Neuronal stem cell (in vitro differentiated cells): Measurements from ENCODE around the gene CHL1.

Source experiments
- DNase-seq: peaks from one replicate; pipeline ENCODE4 v3.0.0-alpha.2; 2013; ENCODE audit warnings: low spot score
- H2AFZ ChIP-seq: one replicate; pipeline ENCODE4 v1.6.1; 2013; ENCODE audit warnings: mild to moderate bottlenecking, low read length, inconsistent platforms
- H2AK5ac ChIP-seq: 2 replicates; pipeline ENCODE4 v1.6.1; 2013; ENCODE audit warnings: low read depth, mild to moderate bottlenecking, inconsistent platforms, low read length, moderate library complexity, mixed read lengths
- H2BK120ac ChIP-seq: 2 replicates; pipeline ENCODE4 v1.6.1; 2013; ENCODE audit warnings: low read depth, mild to moderate bottlenecking, inconsistent platforms, low read length, moderate library complexity, mixed read lengths
- H2BK12ac ChIP-seq: one replicate; pipeline ENCODE4 v1.6.1; 2013; ENCODE audit warnings: low read length, inconsistent platforms
- H2BK15ac ChIP-seq: 2 replicates; pipeline ENCODE4 v1.6.1; 2013; ENCODE audit warnings: mild to moderate bottlenecking, low read length, inconsistent platforms, mixed read lengths
- H2BK5ac ChIP-seq: one replicate; pipeline ENCODE4 v1.6.1; 2013; ENCODE audit warnings: inconsistent platforms, mild to moderate bottlenecking, low read length, moderate library complexity
- H3K14ac ChIP-seq: one replicate; pipeline ENCODE4 v1.6.1; 2013; ENCODE audit warnings: low read length, inconsistent platforms
- H3K18ac ChIP-seq: 2 replicates; pipeline ENCODE4 v1.6.1; 2013; ENCODE audit warnings: low read length, inconsistent platforms
- H3K23ac ChIP-seq: 2 replicates; pipeline ENCODE4 v1.6.1; 2013; ENCODE audit warnings: low read depth, mild to moderate bottlenecking, mixed read lengths, low read length, inconsistent platforms; ENCODE audit not compliant: poor library complexity
- H3K27ac ChIP-seq: replicated peaks from 3 replicates; pipeline ENCODE4 v1.5.1; 2013; ENCODE audit warnings: low read length, inconsistent platforms
- H3K27me3 ChIP-seq, 3 experiments: 2 replicates each; pipeline ENCODE4 v1.6.1; 2013; ENCODE audit warnings: low read length in 3 of 3, mild to moderate bottlenecking in 2 of 3, inconsistent platforms in 1 of 3, low read depth in 1 of 3, mixed read lengths in 1 of 3, moderate library complexity in 1 of 3; ENCODE audit not compliant: control insufficient read depth in 3 of 3, insufficient read depth in 3 of 3
- H3K36me3 ChIP-seq, 2 donors: replicated peaks in 1 of 2; 2 replicates each; pipeline ENCODE4 v1.6.1; 2013; ENCODE audit warnings: low read length in 2 of 2; ENCODE audit not compliant: control insufficient read depth in 2 of 2, insufficient read depth in 2 of 2
- H3K4ac ChIP-seq: 2 replicates; pipeline ENCODE4 v1.6.1; 2013; ENCODE audit warnings: inconsistent platforms, mild to moderate bottlenecking, low read length, moderate library complexity
- H3K4me1 ChIP-seq, 2 donors: 1 replicate in 1 of 2; 2 replicates in 1 of 2; pipeline ENCODE4 v1.6.1; 2013; ENCODE audit warnings: low read length in 2 of 2, low read depth in 1 of 2; ENCODE audit not compliant: control insufficient read depth in 2 of 2, insufficient read depth in 1 of 2
- H3K4me2 ChIP-seq: one replicate; pipeline ENCODE4 v1.6.1; 2013; ENCODE audit warnings: mild to moderate bottlenecking, low read length, inconsistent platforms; ENCODE audit not compliant: insufficient read depth, poor library complexity, severe bottlenecking
- H3K4me3 ChIP-seq, 2 donors: 2 replicates each; pipeline ENCODE4 v1.5.1; 2013; ENCODE audit warnings: low read length in 2 of 2, mild to moderate bottlenecking in 2 of 2, inconsistent platforms in 1 of 2, moderate library complexity in 1 of 2
- H3K79me1 ChIP-seq: one replicate; pipeline ENCODE4 v1.6.1; 2013; ENCODE audit warnings: low read depth, mild to moderate bottlenecking, inconsistent platforms, low read length, moderate library complexity
- H3K9ac ChIP-seq: one replicate; pipeline ENCODE4 v1.6.1; 2013; ENCODE audit warnings: mild to moderate bottlenecking, low read depth, low read length, inconsistent platforms; ENCODE audit not compliant: poor library complexity
- H3K9me3 ChIP-seq, 2 donors: replicated peaks in 1 of 2; 2 replicates each; pipeline versions ENCODE3 to v1.6.1; 2013; ENCODE audit warnings: low read length in 2 of 2, mild to moderate bottlenecking in 2 of 2, inconsistent platforms in 1 of 2, low read depth in 1 of 2, mixed read lengths in 1 of 2, moderate library complexity in 1 of 2; ENCODE audit not compliant: control insufficient read depth in 2 of 2, insufficient read depth in 1 of 2
- H4K8ac ChIP-seq: one replicate; pipeline ENCODE4 v1.6.1; 2013; ENCODE audit warnings: low read depth, mild to moderate bottlenecking, inconsistent platforms, low read length, moderate library complexity
- H4K91ac ChIP-seq: one replicate; pipeline ENCODE4 v1.6.1; 2013; ENCODE audit warnings: low read length, low read depth, mild to moderate bottlenecking, inconsistent platforms; ENCODE audit not compliant: poor library complexity
- WGBS, 2 donors: extraction: QIAGEN DNeasy Blood & Tissue Kit; methylation state at CpG; one replicate each; pipeline ENCODE4 v1.1.7; 2013; ENCODE audit warnings: missing lambda C conversion rate in 2 of 2, mixed read lengths in 1 of 2; ENCODE audit not compliant: insufficient read length in 2 of 2, insufficient replicate concordance in 1 of 2; ENCODE audit errors: extremely low coverage in 2 of 2; 5-methylcytosine and 5-hydroxymethylcytosine counted together

Gene CHL1

DNA sequence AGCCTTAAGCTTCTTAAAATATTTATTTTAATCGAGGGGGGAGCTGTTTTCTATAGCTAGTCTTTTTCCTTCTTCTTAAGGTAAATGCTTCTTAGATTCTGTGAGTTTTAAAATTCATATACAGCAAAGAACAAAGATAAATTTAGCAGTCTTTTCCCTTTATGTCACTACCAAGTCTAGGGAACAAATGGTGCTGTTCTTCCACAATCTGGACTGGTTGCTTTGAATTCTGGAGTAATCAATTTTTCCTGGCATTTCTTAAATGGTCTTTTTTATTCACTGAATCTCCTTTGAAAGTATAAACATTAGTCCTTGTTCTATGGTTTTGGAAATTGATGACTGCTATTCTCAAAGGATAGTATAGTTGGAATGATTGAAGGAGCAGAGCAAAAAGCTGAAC, 82.8 kb downstream of the CHL1 start:
- Histone ChIP-seq H3K9ac (no peak overlapping the region), H3K27ac (no peak overlapping the region), H3K18ac (no peak overlapping the region), H3K9me3 (no peaks in the 10 kb centered on the region), H3K79me1 (no peaks in the 10 kb centered on the region), H2AK5ac (no peak overlapping the region), H3K23ac (no peak overlapping the region), H2BK12ac (no peak overlapping the region), H3K14ac (no peak overlapping the region), H3K4me1 (no peaks in the 10 kb centered on the region), H2AFZ (no peak overlapping the region), H3K27me3 (no peaks in the 10 kb centered on the region), H4K8ac (no peak overlapping the region), H3K4me2 (no peak overlapping the region), H3K36me3 (no peaks in the 10 kb centered on the region), H4K91ac (no peak overlapping the region), H2BK5ac (no peak overlapping the region), H3K4me3 (no peak overlapping the region), H2BK120ac (no peak overlapping the region), H2BK15ac (no peak overlapping the region), H3K4ac (no peak overlapping the region)
- no peak for DNase-seq
- no CpG with 5 or more reads among the region's 1 CpG for WGBS, 2 donors

DNA sequence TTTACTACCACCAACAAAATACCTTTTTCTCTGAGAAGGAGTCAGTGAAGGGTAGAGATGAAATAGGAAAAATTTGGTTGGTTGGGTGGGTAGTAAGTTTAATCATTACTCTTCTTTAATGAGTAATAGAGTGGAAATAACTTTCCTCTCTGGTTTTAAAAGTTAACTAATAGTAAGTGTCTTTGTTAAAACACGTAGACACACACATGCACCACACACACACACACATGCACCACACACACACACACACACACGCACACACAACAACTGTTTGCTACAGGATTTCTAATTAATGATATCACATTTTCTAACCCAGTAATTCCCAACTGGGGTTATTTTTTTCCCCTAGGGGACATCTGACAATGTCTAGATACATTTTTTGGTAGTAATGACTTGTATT, 84.1 kb downstream of the CHL1 start:
- no peaks in the 10 kb centered on the region for H3K4me1 ChIP-seq
- no peak overlapping the region for H3K4me3 ChIP-seq
- no peaks in the 10 kb centered on the region for H3K9me3 ChIP-seq
- H2AFZ ChIP-seq: no peak overlapping the region
- no peak overlapping the region for H2BK12ac ChIP-seq
- H4K91ac ChIP-seq: no peak overlapping the region
- no peak overlapping the region for H3K9ac ChIP-seq
- H2BK120ac ChIP-seq: no peak overlapping the region
- H3K27me3 ChIP-seq: no peaks in the 10 kb centered on the region
- H3K14ac ChIP-seq: no peak overlapping the region
- no peak overlapping the region for H2BK5ac ChIP-seq
- H2AK5ac ChIP-seq: no peak overlapping the region
- DNase-seq: no peak
- H3K36me3 ChIP-seq: no peaks in the 10 kb centered on the region
- H3K23ac ChIP-seq: no peak overlapping the region
- no peak overlapping the region for H3K4ac ChIP-seq
- H3K79me1 ChIP-seq: no peaks in the 10 kb centered on the region
- H3K27ac ChIP-seq: no peak overlapping the region
- H3K4me2 ChIP-seq: no peak overlapping the region
- WGBS, 2 donors: no CpG with 5 or more reads among the region's 2 CpGs
- no peak overlapping the region for H2BK15ac ChIP-seq
- H3K18ac ChIP-seq: no peak overlapping the region
- no peak overlapping the region for H4K8ac ChIP-seq

DNA sequence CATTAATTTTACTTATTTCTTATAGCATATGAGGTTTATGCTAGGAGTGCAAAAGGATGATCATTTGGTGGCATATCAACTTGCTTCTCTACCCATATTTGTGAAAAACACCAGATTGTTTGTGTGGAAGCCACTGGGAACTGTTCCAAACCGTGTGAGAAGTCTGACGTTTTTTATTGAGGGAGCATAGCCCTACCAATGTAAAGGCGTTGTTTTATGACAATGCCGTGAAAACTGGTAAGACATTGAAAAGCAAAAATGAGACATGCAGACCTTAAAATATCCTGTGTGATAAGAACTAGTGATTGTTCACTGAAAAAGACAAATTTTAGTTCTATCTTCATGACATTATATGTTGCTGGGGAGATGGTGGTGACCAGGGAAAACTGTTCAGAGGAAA, 87.8 kb downstream of the CHL1 start:
- Histone ChIP-seq H3K18ac (no peak overlapping the region), H3K23ac (no peak overlapping the region), H4K8ac (no peak overlapping the region), H2BK5ac (no peak overlapping the region), H3K36me3 (no peaks in the 10 kb centered on the region), H3K9ac (no peak overlapping the region), H3K14ac (no peak overlapping the region), H3K4me1 (no peaks in the 10 kb centered on the region), H3K4me2 (no peak overlapping the region), H4K91ac (no peak overlapping the region), H2BK12ac (no peak overlapping the region), H2AFZ (no peak overlapping the region), H3K79me1 (no peaks in the 10 kb centered on the region), H3K27me3 (no peaks in the 10 kb centered on the region), H3K27ac (no peak overlapping the region), H2BK15ac (no peak overlapping the region), H2BK120ac (no peak overlapping the region), H3K9me3 (no peaks in the 10 kb centered on the region), H3K4me3 (no peak overlapping the region), H2AK5ac (no peak overlapping the region), H3K4ac (no peak overlapping the region)
- WGBS, 2 donors: no CpG with 5 or more reads among the region's 4 CpGs
- DNase-seq: no peak

DNA sequence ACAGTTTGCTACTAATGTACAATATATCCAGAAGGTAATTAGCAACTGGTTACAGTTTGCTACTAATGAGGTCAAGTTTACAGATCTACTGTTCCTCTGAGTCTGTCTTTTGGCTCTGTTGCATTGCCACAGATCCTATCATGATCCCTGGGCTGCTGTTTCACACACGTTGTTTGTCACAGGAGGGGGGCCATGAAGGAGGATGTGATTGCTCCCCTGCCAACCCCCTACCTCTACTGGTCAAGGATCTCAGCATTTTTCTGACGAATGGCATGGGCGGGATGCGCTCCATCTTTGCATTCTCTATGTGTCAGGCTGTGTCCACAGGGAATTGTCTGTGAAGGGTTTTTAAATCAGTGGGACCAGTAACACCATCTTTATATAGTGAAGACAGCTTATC, 91.9 kb downstream of the CHL1 start:
- WGBS, 2 donors: no CpG with 5 or more reads among the region's 4 CpGs
- no peak overlapping the region for H4K8ac ChIP-seq

More for the DNA sequence above, 91.9 kb downstream of the CHL1 start:
- no peak overlapping the region for H3K9ac ChIP-seq
- H3K9me3 ChIP-seq: no peaks in the 10 kb centered on the region
- no peaks in the 10 kb centered on the region for H3K79me1 ChIP-seq
- no peak overlapping the region for H2BK120ac ChIP-seq
- no peak for DNase-seq
- H2BK5ac ChIP-seq: no peak overlapping the region
- no peak overlapping the region for H3K4me3 ChIP-seq
- no peaks in the 10 kb centered on the region for H3K27me3 ChIP-seq
- H2AK5ac ChIP-seq: no peak overlapping the region
- H3K14ac ChIP-seq: no peak overlapping the region
- H3K4me2 ChIP-seq: no peak overlapping the region
- H3K18ac ChIP-seq: no peak overlapping the region
- H4K91ac ChIP-seq: no peak overlapping the region
- no peaks in the 10 kb centered on the region for H3K36me3 ChIP-seq
- no peak overlapping the region for H3K23ac ChIP-seq
- no peak overlapping the region for H2BK12ac ChIP-seq
- no peak overlapping the region for H3K27ac ChIP-seq
- no peaks in the 10 kb centered on the region for H3K4me1 ChIP-seq
- H3K4ac ChIP-seq: no peak overlapping the region
- no peak overlapping the region for H2AFZ ChIP-seq
- no peak overlapping the region for H2BK15ac ChIP-seq
